Measurements from ENCODE around the gene MEI4.
"Not testable (repeated sequence)": the region's sequence is repeated elsewhere in the genome, so short reads cannot be mapped to it uniquely, and the experiment has no call there.

DNA sequence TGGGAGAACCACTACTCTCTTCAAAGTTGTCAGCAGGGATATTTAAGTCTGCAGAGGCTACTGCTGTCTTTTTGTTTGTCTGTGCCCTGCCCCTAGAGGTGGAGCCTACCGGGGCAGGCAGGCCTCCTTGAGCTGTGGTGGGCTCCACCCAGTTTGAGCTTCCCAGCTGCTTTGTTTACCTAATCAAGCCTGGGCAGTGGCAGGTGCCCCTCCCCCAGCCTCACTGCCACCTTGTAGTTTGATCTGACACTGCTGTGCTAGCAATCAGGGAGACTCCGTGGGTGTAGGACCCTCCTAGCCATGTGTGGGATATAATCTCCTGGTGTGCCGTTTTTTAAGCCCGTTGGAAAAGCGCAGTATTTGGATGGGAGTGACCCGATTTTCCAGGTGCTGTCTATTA lies 47.3 kb downstream of the MEI4 start:
- TF ChIP-seq, protein P1, sequence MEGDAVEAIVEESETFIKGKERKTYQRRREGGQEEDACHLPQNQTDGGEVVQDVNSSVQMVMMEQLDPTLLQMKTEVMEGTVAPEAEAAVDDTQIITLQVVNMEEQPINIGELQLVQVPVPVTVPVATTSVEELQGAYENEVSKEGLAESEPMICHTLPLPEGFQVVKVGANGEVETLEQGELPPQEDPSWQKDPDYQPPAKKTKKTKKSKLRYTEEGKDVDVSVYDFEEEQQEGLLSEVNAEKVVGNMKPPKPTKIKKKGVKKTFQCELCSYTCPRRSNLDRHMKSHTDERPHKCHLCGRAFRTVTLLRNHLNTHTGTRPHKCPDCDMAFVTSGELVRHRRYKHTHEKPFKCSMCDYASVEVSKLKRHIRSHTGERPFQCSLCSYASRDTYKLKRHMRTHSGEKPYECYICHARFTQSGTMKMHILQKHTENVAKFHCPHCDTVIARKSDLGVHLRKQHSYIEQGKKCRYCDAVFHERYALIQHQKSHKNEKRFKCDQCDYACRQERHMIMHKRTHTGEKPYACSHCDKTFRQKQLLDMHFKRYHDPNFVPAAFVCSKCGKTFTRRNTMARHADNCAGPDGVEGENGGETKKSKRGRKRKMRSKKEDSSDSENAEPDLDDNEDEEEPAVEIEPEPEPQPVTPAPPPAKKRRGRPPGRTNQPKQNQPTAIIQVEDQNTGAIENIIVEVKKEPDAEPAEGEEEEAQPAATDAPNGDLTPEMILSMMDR (IDR thresholded peaks at IDR 0.05) = not testable (repeated sequence)
- not testable (repeated sequence) for TF ChIP-seq POLR2AphosphoS5 (IDR thresholded peaks at IDR 0.05)

All from upper lobe of left lung (tissue), 4 donors.